Measurements from ENCODE around the gene MPI. TPM values are rescaled to one million over a fixed set of nuclear protein-coding genes. Genes with fewer than 3 reads are reported as not detected.

Gene MPI
- total and polyA plus RNA-seq, 9 donors, result 28.8 to 55.6 (median 44.7) TPM

DNA sequence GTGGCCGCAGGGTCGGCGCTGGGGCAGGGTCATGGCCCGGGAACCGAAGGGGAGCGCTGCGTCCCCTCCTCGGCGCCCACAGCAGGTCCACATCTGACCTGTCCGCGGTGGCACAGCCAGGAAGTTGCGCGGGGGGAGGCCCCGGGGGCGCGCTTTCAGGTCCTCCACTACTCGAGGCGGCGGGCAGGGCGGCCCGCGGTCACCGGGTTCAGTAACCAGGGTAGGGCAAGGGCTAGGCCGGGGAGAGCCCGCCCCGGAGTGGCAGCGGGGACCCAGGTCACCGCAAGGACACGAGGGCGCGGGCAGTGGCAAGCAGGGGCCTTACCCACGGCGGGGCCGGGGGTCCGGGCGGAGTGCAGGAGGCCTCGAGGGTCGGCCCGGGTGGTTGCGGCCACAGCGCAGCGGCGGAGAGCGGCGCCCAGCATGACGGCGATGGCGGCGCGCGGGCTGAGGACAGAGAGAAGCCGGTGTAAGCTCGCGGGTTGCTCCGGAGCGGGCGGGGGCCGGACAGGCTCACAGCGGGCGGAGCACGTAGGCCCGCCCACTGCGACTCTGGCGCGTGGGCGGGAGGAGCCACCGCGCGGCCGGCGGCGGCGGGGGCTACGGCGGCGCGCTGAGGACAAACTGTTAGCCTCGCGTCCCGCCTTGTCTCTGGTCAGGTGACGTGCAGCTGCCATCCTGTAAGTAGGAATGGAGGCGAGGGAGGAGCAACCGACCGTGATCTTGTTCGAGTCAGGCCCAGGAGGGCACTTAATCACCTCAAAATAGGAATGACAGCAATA is 47.9 kb downstream of the MPI start, which contains the start of gene COX5A:
Gene COX5A (minus strand): TSS at position 484 of the 782 bp plus-strand sequence. CDS start 59 bp downstream, at position 425.
- Histone ChIP-seq H3K27ac (peak within 1 kb of the TSS; percentile 73 to 74), H3K36me3 (no peaks in the 10 kb centered on the region), H3K4me1 (ENCODE audit: insufficient read depth) (peaks cover 2% of the 10 kb centered on the region), H3K4me3 (peak within 1 kb of the TSS; percentile 95), H3K9me3 (no peaks in the 10 kb centered on the region), H3K27me3 (no peaks in the 10 kb centered on the region)
- WGBS, 3 donors, result 0 to 1% (median 0%) methylated on average over 46 to 85 of the region's 85 CpGs
- peak; percentile 90 to 95 (median 93) for DNase-seq
- intact Hi-C loops (cut with DNase I), result no loop called here
- TF ChIP-seq POLR2A (IDR thresholded peaks at IDR 0.05) (peak; percentile 51), CTCF (IDR thresholded peaks at IDR 0.05) (peak in 2 of 3 donors; percentile 19 to 24), EP300 (IDR thresholded peaks at IDR 0.05) (no peak)

DNA sequence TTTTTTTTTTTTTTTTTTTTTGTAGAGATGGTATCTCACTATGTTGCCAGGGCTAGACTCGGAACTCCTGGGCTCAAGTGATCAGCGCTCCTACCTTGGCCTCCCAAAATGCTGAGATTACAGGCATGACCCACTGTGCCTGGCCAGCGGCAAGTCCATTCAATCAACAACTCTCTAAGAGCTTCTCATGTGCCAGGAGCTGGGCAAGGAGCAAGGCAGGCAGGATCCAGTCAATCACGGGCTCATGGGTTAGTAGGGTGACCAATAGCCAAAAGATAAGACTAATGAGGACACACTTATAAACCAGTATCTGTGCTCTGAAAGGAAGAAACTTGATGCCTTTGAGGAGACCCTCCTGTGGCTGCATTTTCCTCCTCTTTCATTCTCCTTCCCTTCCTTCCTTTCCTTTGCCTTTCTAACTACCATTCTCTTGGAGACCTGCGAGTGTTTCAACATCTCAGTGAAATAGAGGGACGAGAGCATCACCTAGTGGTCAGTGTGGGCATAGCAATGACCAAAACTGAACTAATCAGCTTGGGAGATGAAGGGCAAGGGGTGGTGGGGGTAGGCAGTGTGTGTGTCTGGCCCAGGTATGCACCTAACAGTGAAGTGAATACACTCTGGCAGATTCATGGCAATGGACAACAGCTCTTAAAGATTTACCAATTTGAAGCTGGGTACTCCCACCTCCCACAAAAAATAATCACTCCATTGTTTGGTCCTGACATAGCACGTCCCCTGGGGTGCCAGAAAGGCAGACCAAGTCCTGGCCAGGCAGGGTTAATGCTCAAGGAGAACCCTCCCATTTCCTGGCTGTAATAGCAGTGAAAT is 60.5 kb downstream of the MPI start:
- no peaks in the 10 kb centered on the region for H3K36me3 ChIP-seq
- no peaks in the 10 kb centered on the region for H3K27me3 ChIP-seq
- intact Hi-C loops (cut with DNase I), result loop anchor here (5.0 to 10.0 kb wide), 5 partner anchors 168 to 568 kb away; partner anchors contain the start of genes C15orf39 (in 1 of the 4) and CSK (in 1 of the 4)
- no peak overlapping the region for H3K4me3 ChIP-seq
- peaks cover 2% of the 10 kb centered on the region for H3K4me1 ChIP-seq (ENCODE audit: insufficient read depth)
- no peaks in the 10 kb centered on the region for H3K9me3 ChIP-seq
- WGBS, 3 donors, result 39 to 48% (median 44%) methylated on average over 7 of the region's 7 CpGs
- TF ChIP-seq POLR2A (IDR thresholded peaks at IDR 0.05) (no peak), CTCF (IDR thresholded peaks at IDR 0.05) (peak; percentile 93 to 98 (median 98))
- peak; percentile 60 to 87 (median 74) for DNase-seq
- no peak overlapping the region for H3K27ac ChIP-seq

DNA sequence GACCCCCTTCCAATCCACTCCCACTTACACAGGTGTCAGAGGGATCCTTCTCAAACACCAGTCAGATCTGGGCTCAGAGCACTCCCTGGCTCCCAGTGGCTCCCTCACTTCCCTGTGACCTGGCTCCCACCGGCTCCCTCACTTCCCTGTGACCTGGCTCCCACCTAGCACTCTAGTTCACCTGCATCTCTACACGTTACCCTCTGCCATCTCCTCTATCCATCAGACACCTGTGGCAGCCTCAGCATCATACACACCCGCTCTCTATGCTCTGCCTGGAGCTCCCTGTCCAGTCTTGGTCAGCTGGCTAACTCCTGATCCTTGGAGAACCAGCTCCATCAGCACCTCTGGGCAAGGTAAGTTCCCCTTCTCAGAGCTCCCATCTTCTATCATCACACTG is 61.2 kb downstream of the MPI start:
- no peaks in the 10 kb centered on the region for H3K27me3 ChIP-seq
- WGBS, 3 donors, result 56 to 69% (median 57%) methylated on average over 3 of the region's 3 CpGs
- no peaks in the 10 kb centered on the region for H3K9me3 ChIP-seq
- H3K4me1 ChIP-seq (ENCODE audit: insufficient read depth), result peaks cover 2% of the 10 kb centered on the region
- no peak overlapping the region for H3K4me3 ChIP-seq
- no peak for TF ChIP-seq EP300 (IDR thresholded peaks at IDR 0.05)
- no peak for TF ChIP-seq POLR2A (IDR thresholded peaks at IDR 0.05)
- no peak for TF ChIP-seq CTCF (IDR thresholded peaks at IDR 0.05)
- H3K27ac ChIP-seq, result no peak overlapping the region
- intact Hi-C loops (cut with DNase I), result loop anchor here (5.0 to 10.0 kb wide), 5 partner anchors 169 to 569 kb away; partner anchors contain the start of genes C15orf39 (in 1 of the 4) and CSK (in 1 of the 4)
- no peaks in the 10 kb centered on the region for H3K36me3 ChIP-seq
- no peak for DNase-seq

Small RNA genes within 50 kb of the gene (microRNA-seq; reads per million reads assigned to microRNA genes)
- gene MIR6882, result 0 to 0.71 (median 0.38) reads per million in 3 donors

Small RNA genes within 50 kb of the gene (small RNA-seq; reads per million reads assigned to genes)
- not detected for gene MIR6882

Other genes starting within 250 kb of the MPI start
- gene EDC3, start 194.0 kb upstream of the MPI start, total RNA-seq, result 10 to 100 TPM; 10.6 to 44.5 (median 36.3) TPM
- 10 to 100 TPM; 15.5 to 34.2 TPM for gene EDC3, start 194.0 kb upstream of the MPI start, polyA plus RNA-seq
- 1 to 10 TPM in 1 of 7 donors, under 1 TPM in 1, not detected in 5; 0.10 to 1.6 TPM for gene CYP1A1, start 164.5 kb upstream of the MPI start, total RNA-seq
- gene CYP1A1, start 164.5 kb upstream of the MPI start, polyA plus RNA-seq, result under 1 TPM in 1 of 2 donors, not detected in 1; 0.96 TPM
- under 1 TPM in 1 of 7 donors, not detected in 6; 0.23 TPM for gene CYP1A2, start 141.2 kb upstream of the MPI start, total RNA-seq
- gene CYP1A2, start 141.2 kb upstream of the MPI start, polyA plus RNA-seq, result not detected
- gene CSK, start 108.0 kb upstream of the MPI start, total RNA-seq, result 10 to 100 TPM; 10.7 to 49.6 (median 42.1) TPM
- gene CSK, start 108.0 kb upstream of the MPI start, polyA plus RNA-seq, result 10 to 100 TPM in 1 of 2 donors, 1 to 10 TPM in 1; 9.2 to 21.6 TPM
- not detected for gene LMAN1L, start 77.2 kb upstream of the MPI start, total RNA-seq
- gene LMAN1L, start 77.2 kb upstream of the MPI start, polyA plus RNA-seq, result not detected
- gene CPLX3, start 63.4 kb upstream of the MPI start, total RNA-seq, result not detected
- gene CPLX3, start 63.4 kb upstream of the MPI start, polyA plus RNA-seq, result not detected
- gene ULK3, start 46.9 kb upstream of the MPI start, total RNA-seq, result 10 to 100 TPM; 25.2 to 45.7 (median 27.8) TPM
- 10 to 100 TPM; 17.4 to 22.6 TPM for gene ULK3, start 46.9 kb upstream of the MPI start, polyA plus RNA-seq
- gene SCAMP2, start 16.7 kb upstream of the MPI start, total RNA-seq, result 10 to 100 TPM; 22.9 to 65.5 (median 53.1) TPM
- gene SCAMP2, start 16.7 kb upstream of the MPI start, polyA plus RNA-seq, result 10 to 100 TPM; 27.4 to 60.5 TPM
- gene FAM219B, start 16.8 kb downstream of the MPI start, total RNA-seq, result 100 to 1,000 TPM in 1 of 7 donors, 10 to 100 TPM in 6; 31.0 to 125 (median 67.4) TPM
- 10 to 100 TPM; 35.1 to 67.9 TPM for gene FAM219B, start 16.8 kb downstream of the MPI start, polyA plus RNA-seq
- gene COX5A, start 48.0 kb downstream of the MPI start, total RNA-seq, result 10 to 100 TPM; 24.8 to 91.3 (median 73.9) TPM
- gene COX5A, start 48.0 kb downstream of the MPI start, polyA plus RNA-seq, result 100 to 1,000 TPM in 1 of 2 donors, 10 to 100 TPM in 1; 86.2 to 158 TPM
- 10 to 100 TPM; 13.6 to 41.2 (median 28.6) TPM for gene RPP25, start 66.7 kb downstream of the MPI start, total RNA-seq
- gene RPP25, start 66.7 kb downstream of the MPI start, polyA plus RNA-seq, result 10 to 100 TPM; 16.0 to 17.3 TPM
- 10 to 100 TPM in 1 of 7 donors, 1 to 10 TPM in 6; 2.6 to 10.1 (median 5.7) TPM for gene SCAMP5, start 105.5 kb downstream of the MPI start, total RNA-seq
- gene SCAMP5, start 105.5 kb downstream of the MPI start, polyA plus RNA-seq, result 10 to 100 TPM in 1 of 2 donors, 1 to 10 TPM in 1; 4.6 to 17.8 TPM
- 10 to 100 TPM in 3 of 7 donors, 1 to 10 TPM in 4; 7.9 to 20.6 (median 9.7) TPM for gene PPCDC, start 133.5 kb downstream of the MPI start, total RNA-seq
- gene PPCDC, start 133.5 kb downstream of the MPI start, polyA plus RNA-seq, result 10 to 100 TPM in 1 of 2 donors, 1 to 10 TPM in 1; 4.0 to 13.4 TPM